ENCODE results near the gene HTR5A.

Gene HTR5A

GRCh38 chr7:155038335-155038734, 31.8 kb upstream of the HTR5A start:
- Histone ChIP-seq H3K4me3 (ENCODE audit: low read depth in 1 of 2, low read length in 1 of 2) (no peak overlapping the region), H3K36me3 (no peaks in the 10 kb centered on the region), H3K27me3 (no peaks in the 10 kb centered on the region), H3K4me1 (ENCODE audit: control insufficient read depth in 1 of 2, insufficient read depth in 1 of 2, low read depth in 1 of 2, low read length in 1 of 2) (no peaks in the 10 kb centered on the region), H3K27ac (no peak overlapping the region), H3K9me3 (no peaks in the 10 kb centered on the region)
- no peak for TF ChIP-seq CTCF (IDR thresholded peaks at IDR 0.05)

GRCh38 chr7:155043756-155044155, 26.4 kb upstream of the HTR5A start:
- Histone ChIP-seq H3K4me3 (ENCODE audit: low read depth in 1 of 2, low read length in 1 of 2) (no peak overlapping the region), H3K27ac (no peak overlapping the region), H3K36me3 (no peaks in the 10 kb centered on the region), H3K9me3 (no peaks in the 10 kb centered on the region), H3K4me1 (ENCODE audit: control insufficient read depth in 1 of 2, insufficient read depth in 1 of 2, low read depth in 1 of 2, low read length in 1 of 2) (no peaks in the 10 kb centered on the region), H3K27me3 (no peaks in the 10 kb centered on the region)
- TF ChIP-seq CTCF (IDR thresholded peaks at IDR 0.05): no peak

GRCh38 chr7:155048006-155048405, 22.1 kb upstream of the HTR5A start:
- no peaks in the 10 kb centered on the region for H3K36me3 ChIP-seq
- H3K4me1 ChIP-seq (ENCODE audit: control insufficient read depth in 1 of 2, insufficient read depth in 1 of 2, low read depth in 1 of 2, low read length in 1 of 2): no peaks in the 10 kb centered on the region
- H3K4me3 ChIP-seq (ENCODE audit: low read depth in 1 of 2, low read length in 1 of 2): no peak overlapping the region
- H3K9me3 ChIP-seq: no peaks in the 10 kb centered on the region
- H3K27me3 ChIP-seq: no peaks in the 10 kb centered on the region
- no peak for TF ChIP-seq CTCF (IDR thresholded peaks at IDR 0.05)
- no peak overlapping the region for H3K27ac ChIP-seq

- no peak overlapping the region for H3K27ac ChIP-seq
- H3K4me3 ChIP-seq (ENCODE audit: low read depth in 1 of 2, low read length in 1 of 2): no peak overlapping the region
- H3K36me3 ChIP-seq: no peaks in the 10 kb centered on the region
- no peaks in the 10 kb centered on the region for H3K4me1 ChIP-seq (ENCODE audit: control insufficient read depth in 1 of 2, insufficient read depth in 1 of 2, low read depth in 1 of 2, low read length in 1 of 2)
- H3K27me3 ChIP-seq: no peaks in the 10 kb centered on the region
- no peaks in the 10 kb centered on the region for H3K9me3 ChIP-seq
- no peak for TF ChIP-seq CTCF (IDR thresholded peaks at IDR 0.05)
These were observed 18.8 kb upstream of the HTR5A start for GRCh38 chr7:155051355-155051754.

- no peak for TF ChIP-seq CTCF (IDR thresholded peaks at IDR 0.05)
- Histone ChIP-seq H3K4me3 (ENCODE audit: low read depth in 1 of 2, low read length in 1 of 2) (no peak overlapping the region), H3K27ac (no peak overlapping the region), H3K4me1 (ENCODE audit: control insufficient read depth in 1 of 2, insufficient read depth in 1 of 2, low read depth in 1 of 2, low read length in 1 of 2) (no peaks in the 10 kb centered on the region), H3K36me3 (no peaks in the 10 kb centered on the region), H3K9me3 (no peaks in the 10 kb centered on the region), H3K27me3 (no peaks in the 10 kb centered on the region)
These were observed 17.1 kb upstream of the HTR5A start for GRCh38 chr7:155053002-155053401.

- Histone ChIP-seq H3K27me3 (no peaks in the 10 kb centered on the region), H3K36me3 (no peaks in the 10 kb centered on the region), H3K4me1 (ENCODE audit: control insufficient read depth in 1 of 2, insufficient read depth in 1 of 2, low read depth in 1 of 2, low read length in 1 of 2) (no peaks in the 10 kb centered on the region), H3K27ac (no peak overlapping the region), H3K9me3 (no peaks in the 10 kb centered on the region), H3K4me3 (ENCODE audit: low read depth in 1 of 2, low read length in 1 of 2) (no peak overlapping the region)
- TF ChIP-seq CTCF (IDR thresholded peaks at IDR 0.05): no peak
These were observed 15.4 kb upstream of the HTR5A start for GRCh38 chr7:155054761-155055160.
